ENCODE data around the gene ADAMTSL1.

ADAMTSL1 gene

GRCh38 chr9:18776836-18777820 lies 303.2 kb downstream of the ADAMTSL1 start:
- H3K4me3 ChIP-seq (ENCODE audit: low read length) = no peak overlapping the region
- TF ChIP-seq, protein P1, sequence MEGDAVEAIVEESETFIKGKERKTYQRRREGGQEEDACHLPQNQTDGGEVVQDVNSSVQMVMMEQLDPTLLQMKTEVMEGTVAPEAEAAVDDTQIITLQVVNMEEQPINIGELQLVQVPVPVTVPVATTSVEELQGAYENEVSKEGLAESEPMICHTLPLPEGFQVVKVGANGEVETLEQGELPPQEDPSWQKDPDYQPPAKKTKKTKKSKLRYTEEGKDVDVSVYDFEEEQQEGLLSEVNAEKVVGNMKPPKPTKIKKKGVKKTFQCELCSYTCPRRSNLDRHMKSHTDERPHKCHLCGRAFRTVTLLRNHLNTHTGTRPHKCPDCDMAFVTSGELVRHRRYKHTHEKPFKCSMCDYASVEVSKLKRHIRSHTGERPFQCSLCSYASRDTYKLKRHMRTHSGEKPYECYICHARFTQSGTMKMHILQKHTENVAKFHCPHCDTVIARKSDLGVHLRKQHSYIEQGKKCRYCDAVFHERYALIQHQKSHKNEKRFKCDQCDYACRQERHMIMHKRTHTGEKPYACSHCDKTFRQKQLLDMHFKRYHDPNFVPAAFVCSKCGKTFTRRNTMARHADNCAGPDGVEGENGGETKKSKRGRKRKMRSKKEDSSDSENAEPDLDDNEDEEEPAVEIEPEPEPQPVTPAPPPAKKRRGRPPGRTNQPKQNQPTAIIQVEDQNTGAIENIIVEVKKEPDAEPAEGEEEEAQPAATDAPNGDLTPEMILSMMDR (conservative IDR thresholded peaks at IDR 0.05; ENCODE audit: low read length) = no peak
- DNase-seq (ENCODE audit: low read depth) = no peak

GRCh38 chr9:18778147-18778546 lies 304.2 kb downstream of the ADAMTSL1 start:
- DNase-seq (ENCODE audit: low read depth) = no peak
- TF ChIP-seq, protein P1 (conservative IDR thresholded peaks at IDR 0.05; ENCODE audit: low read length) = no peak

GRCh38 chr9:18778846-18779245 lies 304.9 kb downstream of the ADAMTSL1 start:
- DNase-seq (ENCODE audit: low read depth) = no peak
- TF ChIP-seq, protein P1 (conservative IDR thresholded peaks at IDR 0.05; ENCODE audit: low read length) = no peak
- H3K4me3 ChIP-seq (ENCODE audit: low read length) = no peak overlapping the region

More at GRCh38 chr9:18778147-18778546, 304.2 kb downstream of the ADAMTSL1 start:
- H3K4me3 ChIP-seq (ENCODE audit: low read length) = no peak overlapping the region

DNA sequence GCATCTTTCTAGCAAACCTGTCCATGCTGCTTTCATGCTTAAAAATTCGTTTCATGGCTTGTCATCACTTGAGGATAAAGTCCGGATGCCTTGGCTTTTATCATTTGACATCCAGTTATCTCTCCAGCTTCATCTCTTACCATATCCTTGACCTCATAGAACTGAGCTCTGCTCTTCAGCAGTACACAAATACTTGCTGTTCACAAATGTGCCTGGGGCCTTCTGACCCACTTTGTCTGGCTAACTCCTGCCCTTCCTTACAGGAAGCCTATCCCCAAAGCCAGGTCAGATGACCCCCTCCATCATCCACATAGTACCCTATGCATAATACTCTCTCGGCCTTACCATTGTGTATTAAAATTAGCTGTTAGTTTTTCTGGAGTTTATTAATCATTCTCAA lies 310.0 kb downstream of the ADAMTSL1 start:
- TF ChIP-seq, protein P1 (conservative IDR thresholded peaks at IDR 0.05; ENCODE audit: low read length) = no peak
- no peak for DNase-seq (ENCODE audit: low read depth)
- H3K4me3 ChIP-seq (ENCODE audit: low read length) = no peak overlapping the region

DNA sequence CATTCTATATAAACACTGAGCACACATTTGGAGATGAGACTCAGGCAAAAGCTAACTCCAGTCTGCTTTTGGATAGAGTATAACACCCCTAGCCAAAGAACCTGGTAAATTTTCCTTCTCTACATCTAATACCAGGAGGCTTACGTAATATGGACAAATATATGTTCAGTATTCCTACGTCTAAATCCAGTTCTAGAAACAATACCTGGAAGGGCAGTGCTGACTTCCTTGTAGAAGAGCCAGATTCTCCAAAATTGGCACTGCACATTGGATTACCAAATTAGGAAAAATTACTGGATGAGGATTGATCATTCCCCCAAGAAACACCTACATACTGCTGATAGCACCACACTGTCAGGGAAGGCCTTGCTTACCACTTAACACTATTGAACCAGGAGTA lies 311.7 kb downstream of the ADAMTSL1 start:
- no peak for DNase-seq (ENCODE audit: low read depth)
- TF ChIP-seq, protein P1 (conservative IDR thresholded peaks at IDR 0.05; ENCODE audit: low read length) = no peak
- no peak overlapping the region for H3K4me3 ChIP-seq (ENCODE audit: low read length)

DNA sequence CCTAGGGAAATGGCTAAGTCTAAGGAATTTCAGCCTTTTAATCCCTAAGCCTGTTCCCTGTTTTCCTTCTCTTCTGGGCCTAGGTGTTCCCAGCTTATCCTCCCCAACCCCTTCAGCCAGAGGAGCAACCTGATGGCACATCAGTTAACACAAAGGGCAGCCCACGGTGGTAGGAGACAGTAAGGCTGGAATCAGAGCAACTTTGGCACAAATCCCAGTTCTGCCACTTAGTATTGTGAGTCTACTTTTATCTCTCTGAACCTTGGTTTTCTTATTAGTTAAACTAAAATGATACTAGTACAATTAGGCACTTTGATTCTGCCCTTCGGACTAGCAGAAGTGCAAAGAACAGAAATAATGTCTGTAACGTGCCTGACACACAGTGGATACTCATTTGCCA lies 312.2 kb downstream of the ADAMTSL1 start:
- H3K4me3 ChIP-seq (ENCODE audit: low read length) = no peak overlapping the region
- TF ChIP-seq, protein P1 (conservative IDR thresholded peaks at IDR 0.05; ENCODE audit: low read length) = no peak
- no peak for DNase-seq (ENCODE audit: low read depth)
